ENCODE data around the gene PDIA2.

PDIA2 gene

DNA sequence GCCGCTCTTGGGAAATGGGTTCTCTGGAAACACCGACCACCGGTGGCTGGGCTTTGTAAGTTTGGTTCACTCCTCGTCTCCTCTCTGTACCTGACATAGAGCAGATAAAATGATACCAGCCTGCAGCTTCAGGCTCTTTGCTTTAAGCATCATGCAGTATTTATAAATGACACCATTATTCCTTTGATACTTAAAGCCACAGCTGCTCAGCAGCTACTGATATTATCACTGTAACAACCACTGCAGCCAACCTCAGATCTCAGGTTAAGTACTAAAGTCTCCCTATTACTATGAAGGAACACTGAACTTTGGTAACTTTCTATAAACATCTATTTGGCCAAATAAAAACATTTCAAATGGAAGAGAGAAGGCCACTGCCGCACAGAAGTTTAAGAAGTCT lies 34.6 kb downstream of the PDIA2 start:
- intact Hi-C loops (cut with DNase I; ENCODE audit: low total_unique reads), result no loop called here
- H3K9me3 ChIP-seq, result no peaks in the 10 kb centered on the region
- H3K36me3 ChIP-seq, result peaks cover 17 to 39% (median 34%) of the 10 kb centered on the region in 3 donors
- DNase-seq, result no peak
- TF ChIP-seq, protein P1, sequence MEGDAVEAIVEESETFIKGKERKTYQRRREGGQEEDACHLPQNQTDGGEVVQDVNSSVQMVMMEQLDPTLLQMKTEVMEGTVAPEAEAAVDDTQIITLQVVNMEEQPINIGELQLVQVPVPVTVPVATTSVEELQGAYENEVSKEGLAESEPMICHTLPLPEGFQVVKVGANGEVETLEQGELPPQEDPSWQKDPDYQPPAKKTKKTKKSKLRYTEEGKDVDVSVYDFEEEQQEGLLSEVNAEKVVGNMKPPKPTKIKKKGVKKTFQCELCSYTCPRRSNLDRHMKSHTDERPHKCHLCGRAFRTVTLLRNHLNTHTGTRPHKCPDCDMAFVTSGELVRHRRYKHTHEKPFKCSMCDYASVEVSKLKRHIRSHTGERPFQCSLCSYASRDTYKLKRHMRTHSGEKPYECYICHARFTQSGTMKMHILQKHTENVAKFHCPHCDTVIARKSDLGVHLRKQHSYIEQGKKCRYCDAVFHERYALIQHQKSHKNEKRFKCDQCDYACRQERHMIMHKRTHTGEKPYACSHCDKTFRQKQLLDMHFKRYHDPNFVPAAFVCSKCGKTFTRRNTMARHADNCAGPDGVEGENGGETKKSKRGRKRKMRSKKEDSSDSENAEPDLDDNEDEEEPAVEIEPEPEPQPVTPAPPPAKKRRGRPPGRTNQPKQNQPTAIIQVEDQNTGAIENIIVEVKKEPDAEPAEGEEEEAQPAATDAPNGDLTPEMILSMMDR (IDR thresholded peaks at IDR 0.05), result no peak
- no peaks in the 10 kb centered on the region for H3K27me3 ChIP-seq
- H3K4me3 ChIP-seq, result no peak overlapping the region
- H3K27ac ChIP-seq, result no peak overlapping the region
- H3K4me1 ChIP-seq, result peaks cover 0 to 8% (median 0%) of the 10 kb centered on the region in 4 donors

DNA sequence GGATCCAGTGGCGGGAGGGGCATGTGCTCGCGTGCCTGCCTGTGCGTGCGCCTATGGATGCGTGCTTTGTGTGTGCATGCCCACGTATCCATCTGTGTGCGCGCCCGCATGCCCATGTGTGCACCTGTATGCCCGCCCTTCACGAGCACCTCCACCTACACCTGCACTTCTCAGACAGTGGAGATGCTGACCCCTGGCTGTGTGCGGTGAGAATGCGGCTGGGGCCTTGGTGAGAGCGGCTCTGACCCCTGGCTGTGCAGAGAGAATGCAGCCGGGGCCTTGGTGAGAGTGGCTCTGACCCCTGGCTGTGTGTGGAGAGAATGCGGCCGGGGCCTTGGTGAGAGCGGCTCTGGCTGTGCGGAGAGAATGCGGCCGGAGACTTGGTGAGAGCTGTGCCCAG lies 35.7 kb downstream of the PDIA2 start:
- Histone ChIP-seq H3K36me3 (peaks cover 8 to 29% (median 24%) of the 10 kb centered on the region in 3 donors), H3K27ac (no peak overlapping the region), H3K4me1 (peaks cover 0 to 8% (median 0%) of the 10 kb centered on the region in 4 donors), H3K27me3 (no peaks in the 10 kb centered on the region), H3K4me3 (no peak overlapping the region), H3K9me3 (no peaks in the 10 kb centered on the region)
- DNase-seq, result no peak
- intact Hi-C loops (cut with DNase I; ENCODE audit: low total_unique reads), result no loop called here
- TF ChIP-seq, protein P1 (IDR thresholded peaks at IDR 0.05), result no peak

DNA sequence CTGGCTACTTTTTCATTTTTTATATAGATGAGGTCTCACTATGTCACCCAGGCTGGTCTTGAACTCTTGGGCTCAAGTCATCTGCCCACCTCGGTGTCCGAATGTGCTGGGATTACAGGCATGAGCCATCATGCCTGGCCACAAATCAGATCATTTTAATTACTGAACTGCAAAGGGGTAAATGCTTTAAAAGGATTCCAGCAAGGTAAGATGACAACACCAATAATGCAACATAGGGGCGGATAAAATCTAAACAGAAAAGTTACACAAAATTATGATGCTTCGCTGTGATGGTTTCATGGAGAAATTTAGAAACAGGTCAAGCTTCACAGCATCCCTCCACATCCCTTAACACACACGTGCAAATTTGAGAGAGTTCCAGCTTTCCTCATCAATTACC lies 37.2 kb downstream of the PDIA2 start:
- no peak overlapping the region for H3K27ac ChIP-seq
- no peaks in the 10 kb centered on the region for H3K9me3 ChIP-seq
- H3K4me1 ChIP-seq, result peaks cover 0 to 12% (median 4%) of the 10 kb centered on the region in 4 donors
- DNase-seq, result no peak
- no peaks in the 10 kb centered on the region for H3K27me3 ChIP-seq
- no peak overlapping the region for H3K4me3 ChIP-seq
- intact Hi-C loops (cut with DNase I; ENCODE audit: low total_unique reads), result no loop called here
- TF ChIP-seq, protein P1 (IDR thresholded peaks at IDR 0.05), result no peak
- H3K36me3 ChIP-seq, result peaks cover 0 to 27% (median 13%) of the 10 kb centered on the region in 3 donors

DNA sequence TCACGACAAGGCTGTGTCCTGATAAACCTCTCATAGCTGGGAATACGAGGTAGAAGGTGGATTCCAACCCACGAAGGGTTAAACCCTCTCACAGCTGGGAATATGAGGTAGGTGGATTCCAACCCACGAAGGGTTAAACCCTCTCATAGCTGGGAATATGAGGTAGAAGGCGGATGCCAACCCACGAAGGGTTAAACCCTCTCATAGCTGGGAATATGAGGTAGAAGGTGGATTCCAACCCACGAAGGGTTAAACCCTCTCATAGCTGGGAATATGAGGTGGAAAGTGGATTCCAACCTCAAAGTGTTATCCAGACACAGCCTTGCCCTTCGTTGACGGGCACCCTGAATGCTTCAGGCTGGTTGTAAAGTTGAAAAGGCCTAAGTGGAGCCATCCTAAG lies 38.6 kb downstream of the PDIA2 start:
- H3K27me3 ChIP-seq, result no peaks in the 10 kb centered on the region
- no peak overlapping the region for H3K27ac ChIP-seq
- intact Hi-C loops (cut with DNase I; ENCODE audit: low total_unique reads), result no loop called here
- TF ChIP-seq, protein P1 (IDR thresholded peaks at IDR 0.05), result no peak
- peaks cover 0 to 31% (median 15%) of the 10 kb centered on the region in 3 donors for H3K36me3 ChIP-seq
- peaks cover 0 to 18% (median 4%) of the 10 kb centered on the region in 4 donors for H3K4me1 ChIP-seq
- H3K4me3 ChIP-seq, result no peak overlapping the region
- DNase-seq, result no peak
- H3K9me3 ChIP-seq, result no peaks in the 10 kb centered on the region

DNA sequence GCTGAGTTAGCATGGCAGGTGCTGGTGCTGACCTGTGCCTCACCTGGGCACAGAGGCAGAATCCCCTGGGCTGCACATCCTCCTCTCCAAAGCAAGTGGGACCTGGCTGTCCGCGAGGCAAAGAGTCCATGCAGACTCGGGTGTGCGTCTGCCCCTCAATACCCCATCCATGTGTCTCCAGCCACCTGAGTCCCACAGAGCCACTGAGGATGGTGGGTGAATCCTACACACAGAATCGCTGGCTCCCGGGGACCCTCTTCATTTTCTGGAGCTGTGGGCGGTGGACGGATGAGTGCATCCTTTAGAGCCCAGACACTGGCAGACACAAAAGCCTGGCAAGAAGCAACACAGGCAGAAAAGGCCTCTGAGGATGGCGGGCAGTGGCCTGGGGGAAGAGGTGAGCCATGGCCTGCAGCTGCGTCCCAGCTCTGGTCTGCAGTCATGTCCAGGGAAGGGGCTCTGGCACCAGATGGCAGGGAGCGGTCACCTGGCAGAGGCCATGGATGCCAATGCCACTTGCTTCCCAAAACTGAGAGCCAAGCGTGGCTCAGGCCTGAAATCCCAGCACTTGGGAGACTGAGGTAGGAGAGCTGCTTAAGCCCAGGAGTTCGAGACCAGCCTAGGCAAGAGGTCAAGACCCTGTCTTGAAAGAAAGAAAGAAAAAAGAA lies 39.6 kb downstream of the PDIA2 start:
- TF ChIP-seq, protein P1 (IDR thresholded peaks at IDR 0.05), result no peak
- Histone ChIP-seq H3K4me1 (peaks cover 0 to 24% (median 12%) of the 10 kb centered on the region in 4 donors), H3K9me3 (no peaks in the 10 kb centered on the region), H3K4me3 (no peak overlapping the region), H3K36me3 (peaks cover 0 to 31% (median 15%) of the 10 kb centered on the region in 3 donors), H3K27ac (no peak overlapping the region), H3K27me3 (no peaks in the 10 kb centered on the region)
- no peak for DNase-seq
- intact Hi-C loops (cut with DNase I; ENCODE audit: low total_unique reads), result no loop called here

DNA sequence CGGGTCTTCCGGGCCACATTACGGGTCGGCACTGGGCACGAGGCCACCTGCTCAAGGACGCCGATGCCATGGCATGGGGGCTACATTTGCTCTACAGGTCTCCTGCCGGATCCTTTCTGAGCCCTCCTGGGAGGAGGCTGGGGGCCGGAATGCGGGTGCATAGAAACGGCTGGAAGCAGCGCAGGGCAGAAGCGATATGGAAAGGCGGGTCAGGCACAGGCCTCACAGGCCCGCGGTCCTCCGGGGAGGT lies 41.2 kb downstream of the PDIA2 start:
- Histone ChIP-seq H3K4me1 (peaks cover 0 to 31% (median 17%) of the 10 kb centered on the region in 4 donors), H3K27ac (no peak overlapping the region), H3K36me3 (peaks cover 0 to 17% (median 8%) of the 10 kb centered on the region in 3 donors), H3K27me3 (no peaks in the 10 kb centered on the region), H3K4me3 (no peak overlapping the region), H3K9me3 (no peaks in the 10 kb centered on the region)
- DNase-seq, result no peak
- intact Hi-C loops (cut with DNase I; ENCODE audit: low total_unique reads), result no loop called here
- TF ChIP-seq, protein P1 (IDR thresholded peaks at IDR 0.05), result no peak

All from tibial artery (tissue), 4 donors.